ENCODE measurements around the gene ZNF649.

The ZNF649 gene

DNA sequence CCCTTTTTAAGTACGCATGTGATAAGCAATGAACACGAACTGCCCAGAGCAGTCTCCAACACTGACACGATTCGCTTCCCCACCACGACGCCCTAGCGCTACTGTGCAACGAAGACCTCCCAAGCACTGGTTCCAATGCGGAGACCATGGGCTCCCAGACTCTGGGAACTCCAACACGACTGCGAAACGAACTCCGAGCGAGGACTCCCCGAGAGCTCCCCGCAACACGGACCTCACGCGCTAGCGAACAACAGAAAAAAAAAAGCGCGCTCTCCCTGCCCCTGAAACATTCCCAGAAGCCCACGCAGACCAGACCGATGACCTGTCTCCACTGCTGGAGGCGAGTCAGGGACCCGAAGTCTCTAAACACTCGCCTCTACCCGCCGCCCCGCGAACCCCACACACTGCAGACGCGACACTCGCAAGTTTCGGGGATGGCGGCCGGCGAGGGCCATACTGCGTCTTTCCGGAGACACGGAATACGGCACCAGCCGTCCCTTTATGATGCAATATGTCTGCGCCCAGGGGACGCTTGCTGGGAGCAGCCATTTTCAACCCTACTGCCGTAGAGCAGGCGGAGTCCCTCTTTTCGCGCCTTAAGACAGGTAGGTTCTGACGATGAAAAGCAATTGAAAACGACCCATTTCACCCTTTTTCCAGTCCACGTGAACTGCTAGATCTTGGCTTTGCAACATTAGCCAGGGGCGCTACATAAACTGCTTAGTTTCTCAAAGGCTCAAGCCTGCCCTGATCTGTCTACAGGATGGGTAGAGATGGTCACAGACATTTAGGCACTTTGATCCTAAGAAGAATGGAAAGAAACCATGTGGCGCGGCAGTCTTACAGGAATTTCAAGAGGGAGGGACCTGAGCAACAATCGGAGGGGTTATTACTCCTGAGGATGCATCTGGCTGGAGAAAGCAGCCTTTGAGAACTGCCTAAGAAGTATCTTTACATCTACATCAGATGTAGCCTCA, 17.0 kb downstream of the ZNF649 start, which contains the start of gene ZNF577:
TSS of gene ZNF577 (minus strand) at position 430 of the 977 bp plus-strand sequence. CDS start 7,569 bp downstream, outside the sequence.
- peak; percentile 53 for DNase-seq

- DNase-seq = no peak
Observed at GRCh38 chr19:51884713-51885112, 20.1 kb downstream of the ZNF649 start.

DNA sequence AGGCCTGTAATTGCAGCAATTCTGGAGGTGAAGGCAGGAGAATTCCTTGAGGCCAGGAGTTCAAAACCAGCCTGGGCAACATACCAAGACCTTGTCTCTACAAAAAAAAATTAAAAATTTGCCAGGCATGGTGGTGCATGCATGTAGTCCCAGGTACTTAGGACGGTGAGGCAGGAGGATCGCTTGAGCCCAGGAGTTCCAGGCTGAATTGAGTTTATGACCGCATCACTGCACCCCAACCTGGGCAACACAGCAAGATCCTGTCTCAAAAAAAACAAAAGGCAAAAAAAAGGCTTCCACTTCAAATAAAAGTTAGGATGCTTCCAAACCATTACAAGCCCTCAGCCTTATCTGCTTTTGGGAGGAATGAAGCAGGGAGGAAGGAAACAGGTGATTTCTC, 22.3 kb downstream of the ZNF649 start:
- no peak for DNase-seq

DNA sequence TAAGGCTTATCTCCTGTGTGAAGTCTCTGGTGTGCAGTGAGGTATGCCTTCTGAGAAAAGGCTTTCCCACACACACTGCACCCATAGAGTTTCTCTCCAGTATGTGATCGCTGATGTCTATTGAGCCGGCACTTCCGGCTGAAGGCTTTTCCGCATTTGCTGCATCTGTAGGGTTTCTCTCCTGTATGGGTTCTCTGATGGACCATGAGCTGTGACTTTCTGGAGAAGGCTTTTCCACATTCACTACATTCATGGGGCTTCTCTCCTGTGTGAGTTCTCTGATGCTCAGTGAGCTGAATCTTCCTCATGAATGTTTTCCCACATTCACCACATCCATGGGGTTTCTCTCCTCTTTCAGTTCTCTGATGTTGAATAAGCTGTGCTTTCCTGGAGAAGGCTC, 31.7 kb downstream of the ZNF649 start:
- DNase-seq = no peak

- no peak for DNase-seq
Observed at GRCh38 chr19:51861870-51862622, 42.8 kb downstream of the ZNF649 start.
